ENCODE measurements around the gene IQGAP2.

IQGAP2 gene

GRCh38 chr5:76591366-76591765, 188.3 kb downstream of the IQGAP2 start:
- Histone ChIP-seq H3K27ac (replicated peaks; ENCODE audit: low read length) (no peak overlapping the region), H3K18ac (ENCODE audit: low read length) (no peak overlapping the region), H3K23ac (ENCODE audit: low read depth, low read length, poor library complexity) (no peak overlapping the region), H2BK5ac (ENCODE audit: low read length) (no peak overlapping the region), H2BK12ac (ENCODE audit: low read length) (no peak overlapping the region), H3K9ac (ENCODE audit: low read depth, low read length, poor library complexity) (no peak overlapping the region), H3K27me3 (ENCODE audit: control insufficient read depth in 3 of 3, insufficient read depth in 3 of 3, low read depth in 1 of 3, low read length in 3 of 3) (no peaks in the 10 kb centered on the region), H3K14ac (ENCODE audit: low read length) (no peak overlapping the region), H2BK120ac (ENCODE audit: low read depth, low read length) (no peak overlapping the region), H3K9me3 (replicated peaks in 1 of 2; ENCODE audit: control insufficient read depth in 2 of 2, insufficient read depth in 1 of 2, low read depth in 1 of 2, low read length in 2 of 2) (peaks cover 0 to 1% of the 10 kb centered on the region in 2 donors), H2AFZ (ENCODE audit: low read length) (no peak overlapping the region), H3K79me1 (ENCODE audit: low read depth, low read length) (no peaks in the 10 kb centered on the region), H3K36me3 (replicated peaks in 1 of 2; ENCODE audit: control insufficient read depth in 2 of 2, insufficient read depth in 2 of 2, low read length in 2 of 2) (peaks cover 0 to 23% of the 10 kb centered on the region in 2 donors), H3K4me2 (ENCODE audit: insufficient read depth, low read length, poor library complexity, severe bottlenecking) (no peak overlapping the region), H4K8ac (ENCODE audit: low read depth, low read length) (no peak overlapping the region), H2BK15ac (ENCODE audit: low read length) (no peak overlapping the region), H4K91ac (ENCODE audit: low read depth, low read length, poor library complexity) (no peak overlapping the region), H2AK5ac (ENCODE audit: low read depth, low read length) (no peak overlapping the region), H3K4me1 (ENCODE audit: control insufficient read depth in 2 of 2, insufficient read depth in 1 of 2, low read depth in 1 of 2, low read length in 2 of 2) (no peaks in the 10 kb centered on the region), H3K4ac (ENCODE audit: low read length) (no peak overlapping the region), H3K4me3 (ENCODE audit: low read length in 2 of 2) (no peak overlapping the region)
- DNase-seq (ENCODE audit: low spot score): no peak
- WGBS, 2 donors (ENCODE audit: extremely low coverage in 2 of 2, insufficient read length in 2 of 2, insufficient replicate concordance in 1 of 2): no CpG with 5 or more reads among the region's 3 CpGs

- H2BK12ac ChIP-seq (ENCODE audit: low read length): no peak overlapping the region
- H3K23ac ChIP-seq (ENCODE audit: low read depth, low read length, poor library complexity): no peak overlapping the region
- H3K4me3 ChIP-seq (ENCODE audit: low read length in 2 of 2): no peak overlapping the region
- H2BK120ac ChIP-seq (ENCODE audit: low read depth, low read length): no peak overlapping the region
- H2AFZ ChIP-seq (ENCODE audit: low read length): no peak overlapping the region
- no peaks in the 10 kb centered on the region for H3K79me1 ChIP-seq (ENCODE audit: low read depth, low read length)
- WGBS, 2 donors (ENCODE audit: extremely low coverage in 2 of 2, insufficient read length in 2 of 2, insufficient replicate concordance in 1 of 2): no CpG with 5 or more reads among the region's 3 CpGs
- H3K36me3 ChIP-seq (replicated peaks in 1 of 2; ENCODE audit: control insufficient read depth in 2 of 2, insufficient read depth in 2 of 2, low read length in 2 of 2): peaks cover 0 to 29% of the 10 kb centered on the region in 2 donors
- H2BK15ac ChIP-seq (ENCODE audit: low read length): no peak overlapping the region
- no peak overlapping the region for H3K9ac ChIP-seq (ENCODE audit: low read depth, low read length, poor library complexity)
- no peak overlapping the region for H4K8ac ChIP-seq (ENCODE audit: low read depth, low read length)
- H3K18ac ChIP-seq (ENCODE audit: low read length): no peak overlapping the region
- no peak overlapping the region for H3K4ac ChIP-seq (ENCODE audit: low read length)
- no peak overlapping the region for H3K14ac ChIP-seq (ENCODE audit: low read length)
- H3K27me3 ChIP-seq (ENCODE audit: control insufficient read depth in 3 of 3, insufficient read depth in 3 of 3, low read depth in 1 of 3, low read length in 3 of 3): no peaks in the 10 kb centered on the region
- H3K27ac ChIP-seq (replicated peaks; ENCODE audit: low read length): no peak overlapping the region
- no peaks in the 10 kb centered on the region for H3K9me3 ChIP-seq (replicated peaks in 1 of 2; ENCODE audit: control insufficient read depth in 2 of 2, insufficient read depth in 1 of 2, low read depth in 1 of 2, low read length in 2 of 2)
- no peak overlapping the region for H2AK5ac ChIP-seq (ENCODE audit: low read depth, low read length)
- H3K4me1 ChIP-seq (ENCODE audit: control insufficient read depth in 2 of 2, insufficient read depth in 1 of 2, low read depth in 1 of 2, low read length in 2 of 2): no peaks in the 10 kb centered on the region
- H2BK5ac ChIP-seq (ENCODE audit: low read length): no peak overlapping the region
- no peak overlapping the region for H3K4me2 ChIP-seq (ENCODE audit: insufficient read depth, low read length, poor library complexity, severe bottlenecking)
- no peak overlapping the region for H4K91ac ChIP-seq (ENCODE audit: low read depth, low read length, poor library complexity)
- no peak for DNase-seq (ENCODE audit: low spot score)
Observed at GRCh38 chr5:76592692-76593091, 189.6 kb downstream of the IQGAP2 start.

- H4K8ac ChIP-seq (ENCODE audit: low read depth, low read length): no peak overlapping the region
Observed at GRCh38 chr5:76594107-76594506, 191.0 kb downstream of the IQGAP2 start.

GRCh38 chr5:76595755-76596481, 192.8 kb downstream of the IQGAP2 start:
- Histone ChIP-seq H4K8ac (ENCODE audit: low read depth, low read length) (no peak overlapping the region), H3K79me1 (ENCODE audit: low read depth, low read length) (no peaks in the 10 kb centered on the region), H3K4me2 (ENCODE audit: insufficient read depth, low read length, poor library complexity, severe bottlenecking) (no peak overlapping the region), H3K27ac (replicated peaks; ENCODE audit: low read length) (no peak overlapping the region), H3K23ac (ENCODE audit: low read depth, low read length, poor library complexity) (no peak overlapping the region), H4K91ac (ENCODE audit: low read depth, low read length, poor library complexity) (no peak overlapping the region), H3K9me3 (replicated peaks in 1 of 2; ENCODE audit: control insufficient read depth in 2 of 2, insufficient read depth in 1 of 2, low read depth in 1 of 2, low read length in 2 of 2) (no peaks in the 10 kb centered on the region), H3K14ac (ENCODE audit: low read length) (no peak overlapping the region), H2BK120ac (ENCODE audit: low read depth, low read length) (no peak overlapping the region), H3K36me3 (replicated peaks in 1 of 2; ENCODE audit: control insufficient read depth in 2 of 2, insufficient read depth in 2 of 2, low read length in 2 of 2) (peaks cover 0 to 22% of the 10 kb centered on the region in 2 donors), H3K9ac (ENCODE audit: low read depth, low read length, poor library complexity) (no peak overlapping the region), H3K4me3 (ENCODE audit: low read length in 2 of 2) (no peak overlapping the region), H3K27me3 (ENCODE audit: control insufficient read depth in 3 of 3, insufficient read depth in 3 of 3, low read depth in 1 of 3, low read length in 3 of 3) (no peaks in the 10 kb centered on the region), H3K4ac (ENCODE audit: low read length) (no peak overlapping the region), H2BK15ac (ENCODE audit: low read length) (no peak overlapping the region), H2AK5ac (ENCODE audit: low read depth, low read length) (no peak overlapping the region), H2BK12ac (ENCODE audit: low read length) (no peak overlapping the region), H2AFZ (ENCODE audit: low read length) (no peak overlapping the region), H3K4me1 (ENCODE audit: control insufficient read depth in 2 of 2, insufficient read depth in 1 of 2, low read depth in 1 of 2, low read length in 2 of 2) (no peaks in the 10 kb centered on the region), H3K18ac (ENCODE audit: low read length) (no peak overlapping the region), H2BK5ac (ENCODE audit: low read length) (no peak overlapping the region)
- no CpG with 5 or more reads among the region's 3 CpGs for WGBS, 2 donors (ENCODE audit: extremely low coverage in 2 of 2, insufficient read length in 2 of 2, insufficient replicate concordance in 1 of 2)
- DNase-seq (ENCODE audit: low spot score): no peak

More at GRCh38 chr5:76594107-76594506, 191.0 kb downstream of the IQGAP2 start:
- Histone ChIP-seq H3K36me3 (replicated peaks in 1 of 2; ENCODE audit: control insufficient read depth in 2 of 2, insufficient read depth in 2 of 2, low read length in 2 of 2) (peaks cover 0 to 28% of the 10 kb centered on the region in 2 donors), H2BK120ac (ENCODE audit: low read depth, low read length) (no peak overlapping the region), H4K91ac (ENCODE audit: low read depth, low read length, poor library complexity) (no peak overlapping the region), H2AFZ (ENCODE audit: low read length) (no peak overlapping the region), H2BK15ac (ENCODE audit: low read length) (no peak overlapping the region), H3K9ac (ENCODE audit: low read depth, low read length, poor library complexity) (no peak overlapping the region), H3K27me3 (ENCODE audit: control insufficient read depth in 3 of 3, insufficient read depth in 3 of 3, low read depth in 1 of 3, low read length in 3 of 3) (no peaks in the 10 kb centered on the region), H3K9me3 (replicated peaks in 1 of 2; ENCODE audit: control insufficient read depth in 2 of 2, insufficient read depth in 1 of 2, low read depth in 1 of 2, low read length in 2 of 2) (no peaks in the 10 kb centered on the region), H3K14ac (ENCODE audit: low read length) (no peak overlapping the region), H3K18ac (ENCODE audit: low read length) (no peak overlapping the region), H3K27ac (replicated peaks; ENCODE audit: low read length) (no peak overlapping the region), H3K79me1 (ENCODE audit: low read depth, low read length) (no peaks in the 10 kb centered on the region), H2BK12ac (ENCODE audit: low read length) (no peak overlapping the region), H3K4me3 (ENCODE audit: low read length in 2 of 2) (no peak overlapping the region), H3K4me2 (ENCODE audit: insufficient read depth, low read length, poor library complexity, severe bottlenecking) (no peak overlapping the region), H2BK5ac (ENCODE audit: low read length) (no peak overlapping the region), H3K4ac (ENCODE audit: low read length) (no peak overlapping the region), H3K4me1 (ENCODE audit: control insufficient read depth in 2 of 2, insufficient read depth in 1 of 2, low read depth in 1 of 2, low read length in 2 of 2) (no peaks in the 10 kb centered on the region), H2AK5ac (ENCODE audit: low read depth, low read length) (no peak overlapping the region), H3K23ac (ENCODE audit: low read depth, low read length, poor library complexity) (no peak overlapping the region)
- WGBS, 2 donors (ENCODE audit: extremely low coverage in 2 of 2, insufficient read length in 2 of 2, insufficient replicate concordance in 1 of 2): no CpG with 5 or more reads among the region's 4 CpGs
- no peak for DNase-seq (ENCODE audit: low spot score)

Data from neuronal stem cell (in vitro differentiated cells).